ENCODE data around the gene PCCA. TPM values are rescaled to one million over a fixed set of nuclear protein-coding genes. Genes with fewer than 3 reads are reported as not detected.

Gene PCCA
- total RNA-seq (100 to 1,000 TPM in 1 of 2 donors, 10 to 100 TPM in 1; 30.1 to 160 TPM), polyA plus RNA-seq (10 to 100 TPM; 70.3 to 82.3 TPM)

GRCh38 chr13:100088644-100089464 is at the start of gene PCCA:
Gene PCCA, plus strand, starts transcription at chr13:100089093. Its CDS starts 28 bp downstream, at chr13:100089121.
- Histone ChIP-seq H3K4me3 (ENCODE audit: low read depth in 1 of 3, low read length in 3 of 3) (peak within 1 kb of the TSS; percentile 79 to 96 (median 92)), H3K4me1 (ENCODE audit: control insufficient read depth in 4 of 4, insufficient read depth in 4 of 4, low read length in 3 of 4) (peaks cover 0 to 17% (median 11%) of the 10 kb centered on the region in 4 donors), H3K9me3 (ENCODE audit: control insufficient read depth in 4 of 4, low read length in 3 of 4) (no peaks in the 10 kb centered on the region), H3K36me3 (ENCODE audit: control insufficient read depth in 4 of 4, insufficient read depth in 3 of 4, low read depth in 1 of 4, low read length in 3 of 4) (peaks cover 2 to 7% (median 6%) of the 10 kb centered on the region in 4 donors), H3K9ac (ENCODE audit: low read depth in 1 of 2, low read length in 2 of 2) (peak within 1 kb of the TSS; percentile 76 to 94), H3K27me3 (ENCODE audit: control insufficient read depth in 4 of 4, insufficient read depth in 4 of 4, low read length in 3 of 4) (no peaks in the 10 kb centered on the region), H3K27ac (ENCODE audit: low read depth in 1 of 2, low read length in 2 of 2) (peak within 1 kb of the TSS; percentile 81 to 93)
- WGBS = under 1% methylated on average over 77 of the region's 77 CpGs
- peak; percentile 90 for TF ChIP-seq REST (IDR thresholded peaks at IDR 0.05)
- peak; percentile 74 for TF ChIP-seq NR2F2 (IDR thresholded peaks at IDR 0.05)
- TF ChIP-seq MAX (IDR thresholded peaks at IDR 0.05) = peak; percentile 81
- TF ChIP-seq HNF4A (conservative IDR thresholded peaks at IDR 0.05) = peak in 1 of 2 donors; percentile 33
- TF ChIP-seq EGR1 (IDR thresholded peaks at IDR 0.05; ENCODE audit: low read depth in 2 of 2) = peak; percentile 77 to 93
- no peak for TF ChIP-seq ATF3 (IDR thresholded peaks at IDR 0.05)
- TF ChIP-seq ZBTB33 (IDR thresholded peaks at IDR 0.05) = peak; percentile 16
- TF ChIP-seq SP1 (IDR thresholded peaks at IDR 0.05) = peak; percentile 79
- TF ChIP-seq HNF4G (IDR thresholded peaks at IDR 0.05) = no peak
- TF ChIP-seq FOXA2 (IDR thresholded peaks at IDR 0.05) = peak; percentile 7
- peak in 1 of 2 donors; percentile 82 for TF ChIP-seq GABPA (IDR thresholded peaks at IDR 0.05 in 1 of 2, conservative IDR thresholded peaks at IDR 0.05 in 1 of 2)
- TF ChIP-seq RAD21 (IDR thresholded peaks at IDR 0.05) = peak; percentile 52 to 75
- TF ChIP-seq JUND (IDR thresholded peaks at IDR 0.05) = peak in 1 of 2 donors; percentile 57
- no peak for TF ChIP-seq CTCF (IDR thresholded peaks at IDR 0.05; ENCODE audit: low read depth, low read length, missing input control)
- peak; percentile 77 to 78 for TF ChIP-seq RXRA (IDR thresholded peaks at IDR 0.05)
- TF ChIP-seq FOXA1 (IDR thresholded peaks at IDR 0.05) = no peak
- peak; percentile 97 for TF ChIP-seq YY1 (IDR thresholded peaks at IDR 0.05)
- peak; percentile 76 for TF ChIP-seq TAF1 (conservative IDR thresholded peaks at IDR 0.05)
- DNase-seq (ENCODE audit: low spot score) = peak; percentile 91

Measured in liver (tissue), 9 donors.